ENCODE data around the gene SLC26A4.

SLC26A4 gene

GRCh38 chr7:107721286-107721685 is 60.7 kb downstream of the SLC26A4 start:
- H4K8ac ChIP-seq (ENCODE audit: low read depth, low read length), result no peak overlapping the region
- H2BK5ac ChIP-seq (ENCODE audit: low read depth, low read length, poor library complexity), result no peak overlapping the region
- H3K14ac ChIP-seq (ENCODE audit: low read length), result no peak overlapping the region
- no CpG with 5 or more reads among the region's 1 CpG for WGBS (ENCODE audit: extremely low coverage, insufficient coverage, insufficient read length)
- H2AFZ ChIP-seq (ENCODE audit: insufficient read depth, low read length, poor library complexity), result no peak overlapping the region
- no peaks in the 10 kb centered on the region for H3K79me1 ChIP-seq (ENCODE audit: low read length)
- H3K18ac ChIP-seq (ENCODE audit: low read length), result no peak overlapping the region
- H2BK12ac ChIP-seq (ENCODE audit: low read length), result no peak overlapping the region
- no peaks in the 10 kb centered on the region for H3K36me3 ChIP-seq (ENCODE audit: control insufficient read depth in 1 of 2, insufficient read depth in 2 of 2, low read length in 2 of 2)
- no peaks in the 10 kb centered on the region for H3K79me2 ChIP-seq (ENCODE audit: control insufficient read depth, insufficient read depth, low read length, poor library complexity)
- H3K27ac ChIP-seq (ENCODE audit: low read depth, low read length), result no peak overlapping the region
- H3K23ac ChIP-seq (ENCODE audit: low read length), result no peak overlapping the region
- H2BK120ac ChIP-seq (ENCODE audit: insufficient read depth, low read length, poor library complexity), result no peak overlapping the region
- H3K9me3 ChIP-seq (ENCODE audit: insufficient read depth, low read depth, low read length), result no peaks in the 10 kb centered on the region
- H3K9ac ChIP-seq (ENCODE audit: low read length), result no peak overlapping the region
- H4K91ac ChIP-seq (ENCODE audit: low read depth, low read length), result no peak overlapping the region
- no peak overlapping the region for H2AK5ac ChIP-seq (ENCODE audit: low read length)
- no peak overlapping the region for H3K4me2 ChIP-seq (ENCODE audit: low read length)
- H3K4me3 ChIP-seq (ENCODE audit: low read depth, low read length), result no peak overlapping the region
- H3K4me1 ChIP-seq (ENCODE audit: control insufficient read depth in 1 of 2, insufficient read depth in 2 of 2, low read length in 2 of 2), result no peaks in the 10 kb centered on the region
- no peak overlapping the region for H3K4ac ChIP-seq (ENCODE audit: low read depth, low read length)
- H3K27me3 ChIP-seq (ENCODE audit: insufficient read depth, low read length), result no peaks in the 10 kb centered on the region
- no peak overlapping the region for H4K12ac ChIP-seq (ENCODE audit: low read depth, low read length)
- no peak for DNase-seq

GRCh38 chr7:107723255-107723654 is 62.6 kb downstream of the SLC26A4 start:
- Histone ChIP-seq H3K14ac (ENCODE audit: low read length) (no peak overlapping the region), H3K27ac (ENCODE audit: low read depth, low read length) (no peak overlapping the region), H4K8ac (ENCODE audit: low read depth, low read length) (no peak overlapping the region), H3K4me2 (ENCODE audit: low read length) (no peak overlapping the region), H2AK5ac (ENCODE audit: low read length) (no peak overlapping the region), H4K12ac (ENCODE audit: low read depth, low read length) (no peak overlapping the region), H2AFZ (ENCODE audit: insufficient read depth, low read length, poor library complexity) (no peak overlapping the region), H3K9ac (ENCODE audit: low read length) (no peak overlapping the region), H2BK120ac (ENCODE audit: insufficient read depth, low read length, poor library complexity) (no peak overlapping the region), H3K79me1 (ENCODE audit: low read length) (no peaks in the 10 kb centered on the region), H2BK12ac (ENCODE audit: low read length) (no peak overlapping the region), H4K91ac (ENCODE audit: low read depth, low read length) (no peak overlapping the region), H3K79me2 (ENCODE audit: control insufficient read depth, insufficient read depth, low read length, poor library complexity) (no peaks in the 10 kb centered on the region), H3K4me1 (ENCODE audit: control insufficient read depth in 1 of 2, insufficient read depth in 2 of 2, low read length in 2 of 2) (no peaks in the 10 kb centered on the region), H3K27me3 (ENCODE audit: insufficient read depth, low read length) (no peaks in the 10 kb centered on the region), H3K23ac (ENCODE audit: low read length) (no peak overlapping the region), H2BK5ac (ENCODE audit: low read depth, low read length, poor library complexity) (no peak overlapping the region), H3K36me3 (ENCODE audit: control insufficient read depth in 1 of 2, insufficient read depth in 2 of 2, low read length in 2 of 2) (no peaks in the 10 kb centered on the region), H3K4me3 (ENCODE audit: low read depth, low read length) (no peak overlapping the region), H3K18ac (ENCODE audit: low read length) (no peak overlapping the region), H3K9me3 (ENCODE audit: insufficient read depth, low read depth, low read length) (no peaks in the 10 kb centered on the region), H3K4ac (ENCODE audit: low read depth, low read length) (no peak overlapping the region)
- WGBS (ENCODE audit: extremely low coverage, insufficient coverage, insufficient read length), result no CpG with 5 or more reads among the region's 2 CpGs
- DNase-seq, result no peak

- Histone ChIP-seq H3K4ac (ENCODE audit: low read depth, low read length) (no peak overlapping the region), H3K4me3 (ENCODE audit: low read depth, low read length) (no peak overlapping the region), H3K9ac (ENCODE audit: low read length) (no peak overlapping the region), H3K27ac (ENCODE audit: low read depth, low read length) (no peak overlapping the region), H4K12ac (ENCODE audit: low read depth, low read length) (no peak overlapping the region), H3K27me3 (ENCODE audit: insufficient read depth, low read length) (no peaks in the 10 kb centered on the region), H2BK120ac (ENCODE audit: insufficient read depth, low read length, poor library complexity) (no peak overlapping the region), H3K4me1 (ENCODE audit: control insufficient read depth in 1 of 2, insufficient read depth in 2 of 2, low read length in 2 of 2) (no peaks in the 10 kb centered on the region), H3K79me2 (ENCODE audit: control insufficient read depth, insufficient read depth, low read length, poor library complexity) (no peaks in the 10 kb centered on the region), H3K36me3 (ENCODE audit: control insufficient read depth in 1 of 2, insufficient read depth in 2 of 2, low read length in 2 of 2) (no peaks in the 10 kb centered on the region), H2AK5ac (ENCODE audit: low read length) (no peak overlapping the region), H2BK5ac (ENCODE audit: low read depth, low read length, poor library complexity) (no peak overlapping the region), H3K18ac (ENCODE audit: low read length) (no peak overlapping the region), H2AFZ (ENCODE audit: insufficient read depth, low read length, poor library complexity) (no peak overlapping the region), H4K8ac (ENCODE audit: low read depth, low read length) (no peak overlapping the region), H2BK12ac (ENCODE audit: low read length) (no peak overlapping the region), H4K91ac (ENCODE audit: low read depth, low read length) (no peak overlapping the region), H3K9me3 (ENCODE audit: insufficient read depth, low read depth, low read length) (no peaks in the 10 kb centered on the region), H3K79me1 (ENCODE audit: low read length) (no peaks in the 10 kb centered on the region), H3K23ac (ENCODE audit: low read length) (no peak overlapping the region), H3K14ac (ENCODE audit: low read length) (no peak overlapping the region), H3K4me2 (ENCODE audit: low read length) (no peak overlapping the region)
- peak; percentile 34 to 87 for DNase-seq
- WGBS (ENCODE audit: extremely low coverage, insufficient coverage, insufficient read length), result no CpG with 5 or more reads among the region's 4 CpGs
Observed at GRCh38 chr7:107725138-107725740, 64.6 kb downstream of the SLC26A4 start.

- no peak overlapping the region for H2BK5ac ChIP-seq (ENCODE audit: low read depth, low read length, poor library complexity)
- no peak overlapping the region for H2BK12ac ChIP-seq (ENCODE audit: low read length)
- no peak overlapping the region for H3K4ac ChIP-seq (ENCODE audit: low read depth, low read length)
- no peaks in the 10 kb centered on the region for H3K36me3 ChIP-seq (ENCODE audit: control insufficient read depth in 1 of 2, insufficient read depth in 2 of 2, low read length in 2 of 2)
- no peaks in the 10 kb centered on the region for H3K79me2 ChIP-seq (ENCODE audit: control insufficient read depth, insufficient read depth, low read length, poor library complexity)
- H4K8ac ChIP-seq (ENCODE audit: low read depth, low read length), result no peak overlapping the region
- WGBS (ENCODE audit: extremely low coverage, insufficient coverage, insufficient read length), result no CpG with 5 or more reads among the region's 3 CpGs
- no peak overlapping the region for H3K23ac ChIP-seq (ENCODE audit: low read length)
- H3K4me1 ChIP-seq (ENCODE audit: control insufficient read depth in 1 of 2, insufficient read depth in 2 of 2, low read length in 2 of 2), result no peaks in the 10 kb centered on the region
- H2AFZ ChIP-seq (ENCODE audit: insufficient read depth, low read length, poor library complexity), result no peak overlapping the region
- H2AK5ac ChIP-seq (ENCODE audit: low read length), result no peak overlapping the region
- H3K79me1 ChIP-seq (ENCODE audit: low read length), result no peaks in the 10 kb centered on the region
- no peak overlapping the region for H3K4me2 ChIP-seq (ENCODE audit: low read length)
- no peak overlapping the region for H4K91ac ChIP-seq (ENCODE audit: low read depth, low read length)
- H3K27ac ChIP-seq (ENCODE audit: low read depth, low read length), result no peak overlapping the region
- H3K4me3 ChIP-seq (ENCODE audit: low read depth, low read length), result no peak overlapping the region
- no peak overlapping the region for H4K12ac ChIP-seq (ENCODE audit: low read depth, low read length)
- no peak overlapping the region for H3K18ac ChIP-seq (ENCODE audit: low read length)
- no peaks in the 10 kb centered on the region for H3K27me3 ChIP-seq (ENCODE audit: insufficient read depth, low read length)
- H3K14ac ChIP-seq (ENCODE audit: low read length), result no peak overlapping the region
- H3K9me3 ChIP-seq (ENCODE audit: insufficient read depth, low read depth, low read length), result no peaks in the 10 kb centered on the region
- H3K9ac ChIP-seq (ENCODE audit: low read length), result no peak overlapping the region
- H2BK120ac ChIP-seq (ENCODE audit: insufficient read depth, low read length, poor library complexity), result no peak overlapping the region
- DNase-seq, result peak; percentile 91 to 95
Observed at GRCh38 chr7:107726356-107727130, 65.9 kb downstream of the SLC26A4 start.
